ENCODE measurements around the gene CERK.

The CERK gene

DNA sequence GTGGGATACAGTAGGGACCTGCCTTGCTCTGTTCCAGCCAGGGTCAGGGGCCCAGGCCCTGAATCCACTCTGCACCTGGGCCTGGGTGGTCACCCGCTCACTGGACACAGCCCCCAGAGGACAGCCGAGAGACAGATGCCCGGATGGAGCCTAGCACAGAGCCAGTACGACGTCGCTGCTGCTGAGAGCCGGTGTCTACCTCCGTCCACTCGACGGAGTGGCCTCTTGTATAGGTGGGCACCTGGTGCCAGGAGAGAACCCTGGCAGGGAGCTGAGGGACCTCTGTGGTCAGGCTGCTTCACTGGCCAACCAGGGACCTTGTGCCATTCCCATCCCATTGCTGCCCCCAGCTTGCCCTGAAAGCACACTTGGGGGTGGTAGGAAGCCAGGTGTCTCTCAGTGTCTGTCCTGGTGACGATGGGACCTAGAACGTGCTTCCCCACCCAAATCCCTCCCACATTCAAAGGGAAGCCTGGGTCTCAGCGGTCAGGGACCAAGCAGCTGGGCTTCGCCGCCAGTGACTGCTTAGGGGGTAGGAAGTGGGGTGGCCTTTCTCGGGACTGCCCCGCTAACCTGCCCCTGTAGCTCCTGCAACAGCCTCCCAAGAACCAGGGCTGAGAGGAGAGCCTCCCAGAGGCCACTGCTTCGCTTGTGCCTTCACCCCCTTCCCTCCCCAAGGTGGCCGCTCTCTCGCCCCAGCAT, 10.3 kb upstream of the CERK start:
- DNase-seq: no peak

GRCh38 chr22:46747646-46748045, 9.6 kb upstream of the CERK start:
- DNase-seq: no peak

GRCh38 chr22:46746620-46747019, 8.6 kb upstream of the CERK start:
- DNase-seq: no peak

- no peak for DNase-seq
Measured at GRCh38 chr22:46746192-46746591, 8.1 kb upstream of the CERK start.

GRCh38 chr22:46744581-46744980, 6.5 kb upstream of the CERK start:
- no peak for DNase-seq

DNA sequence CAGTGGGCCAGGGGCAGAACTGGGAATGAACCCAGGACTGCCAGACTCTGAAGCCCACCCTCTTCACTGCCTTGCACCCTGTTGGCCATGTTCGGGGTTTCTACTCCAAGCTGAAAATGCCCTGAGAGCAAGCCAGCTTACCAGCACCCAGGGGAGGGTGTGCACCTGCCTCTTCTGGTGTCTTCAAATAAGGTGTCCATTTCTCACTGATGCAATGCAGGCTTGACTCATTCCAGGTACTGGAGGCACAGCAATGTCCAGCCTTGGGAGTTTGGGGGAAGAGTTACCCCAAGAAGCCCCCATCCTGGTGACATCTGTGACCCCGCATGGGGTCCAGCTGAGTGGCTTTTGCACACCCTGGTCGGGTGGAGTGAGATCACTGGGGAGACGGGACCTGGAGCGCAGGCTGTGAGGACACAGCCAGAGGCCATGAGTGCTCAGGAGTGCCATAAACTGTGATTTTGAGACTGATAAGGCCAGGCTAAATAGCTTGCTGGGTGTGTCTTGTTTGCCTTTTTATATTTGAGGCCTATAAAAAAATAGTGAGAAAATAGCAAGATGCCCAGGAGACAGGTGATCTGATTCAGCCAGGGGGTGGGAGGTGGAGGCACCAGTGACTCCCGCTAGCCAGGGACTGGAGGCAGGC, 4.6 kb upstream of the CERK start:
- DNase-seq: no peak

DNA sequence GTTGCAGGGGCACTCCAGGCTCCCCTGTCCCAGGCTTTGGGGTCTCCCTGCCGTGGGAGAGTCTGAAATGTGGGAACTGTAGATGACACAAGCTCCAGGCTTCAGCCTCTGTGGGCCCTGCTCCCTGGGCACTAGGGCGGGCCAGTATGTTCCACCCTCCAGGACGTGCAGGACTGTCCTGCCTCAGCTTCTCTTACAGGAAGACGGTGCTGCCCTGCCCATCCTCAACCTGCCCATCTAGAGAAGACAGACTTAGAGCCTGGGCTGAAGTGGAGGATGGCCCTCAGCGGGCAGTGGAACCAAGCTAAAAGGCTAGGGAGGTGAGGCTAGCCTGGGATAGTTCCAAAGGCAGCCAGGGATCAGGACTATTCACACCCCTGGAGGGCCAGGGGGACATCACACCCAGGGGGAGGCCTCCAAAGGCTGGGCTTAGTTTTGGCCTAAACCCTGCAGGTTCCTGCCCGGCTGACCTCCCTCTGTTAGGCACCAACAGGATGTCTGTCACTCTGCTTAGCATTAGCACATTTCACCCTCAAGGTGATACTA, 4.0 kb upstream of the CERK start:
- DNase-seq: no peak

GRCh38 chr22:46740910-46741780, 3.1 kb upstream of the CERK start:
- no peak for DNase-seq

DNA sequence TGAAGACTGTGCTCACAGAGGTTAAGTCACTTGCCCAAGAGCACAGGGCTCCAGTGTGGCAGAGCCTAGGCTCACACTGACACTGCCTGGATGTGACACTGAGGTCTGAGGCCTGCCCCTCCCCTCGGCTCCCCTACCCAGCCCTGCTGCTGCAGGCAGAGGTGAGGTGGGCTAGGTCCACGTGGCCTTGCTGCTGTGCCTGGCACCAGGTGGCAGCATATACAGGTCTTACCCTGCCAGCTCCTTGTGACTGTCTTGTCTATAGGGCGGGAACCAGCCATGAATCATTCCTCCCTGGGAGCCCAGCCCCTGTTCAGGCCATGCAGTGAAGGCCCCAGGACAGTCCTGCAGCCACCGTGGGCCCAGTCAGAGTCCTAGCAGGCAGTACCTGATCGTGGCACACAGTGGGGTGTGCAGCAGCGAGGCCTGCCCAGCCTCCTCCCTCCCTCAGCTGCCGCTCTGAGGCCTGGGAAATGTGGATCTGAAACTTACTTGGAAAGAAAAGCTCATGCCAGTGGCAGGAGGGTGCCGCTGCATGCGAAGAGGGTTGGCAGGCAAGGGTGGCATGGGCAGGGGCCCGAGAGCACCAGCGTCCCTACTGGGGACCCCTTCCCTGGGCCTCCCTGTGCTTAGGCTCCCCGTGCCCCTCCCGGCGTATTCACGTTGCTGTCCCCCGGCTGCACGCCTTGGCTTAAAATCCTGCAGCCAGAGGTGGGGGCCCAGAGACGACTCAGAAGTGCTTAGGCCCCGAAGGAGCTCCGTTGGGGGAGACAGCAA, 1.2 kb upstream of the CERK start:
- DNase-seq: peak; percentile 32

- no peak for DNase-seq
Measured at GRCh38 chr22:46738647-46739093, 618 bp upstream of the CERK start.

GRCh38 chr22:46737105-46737975, 712 bp downstream of the CERK start:
- peak; percentile 19 for DNase-seq

GRCh38 chr22:46736705-46737104, 1.3 kb downstream of the CERK start:
- DNase-seq: no peak

DNA sequence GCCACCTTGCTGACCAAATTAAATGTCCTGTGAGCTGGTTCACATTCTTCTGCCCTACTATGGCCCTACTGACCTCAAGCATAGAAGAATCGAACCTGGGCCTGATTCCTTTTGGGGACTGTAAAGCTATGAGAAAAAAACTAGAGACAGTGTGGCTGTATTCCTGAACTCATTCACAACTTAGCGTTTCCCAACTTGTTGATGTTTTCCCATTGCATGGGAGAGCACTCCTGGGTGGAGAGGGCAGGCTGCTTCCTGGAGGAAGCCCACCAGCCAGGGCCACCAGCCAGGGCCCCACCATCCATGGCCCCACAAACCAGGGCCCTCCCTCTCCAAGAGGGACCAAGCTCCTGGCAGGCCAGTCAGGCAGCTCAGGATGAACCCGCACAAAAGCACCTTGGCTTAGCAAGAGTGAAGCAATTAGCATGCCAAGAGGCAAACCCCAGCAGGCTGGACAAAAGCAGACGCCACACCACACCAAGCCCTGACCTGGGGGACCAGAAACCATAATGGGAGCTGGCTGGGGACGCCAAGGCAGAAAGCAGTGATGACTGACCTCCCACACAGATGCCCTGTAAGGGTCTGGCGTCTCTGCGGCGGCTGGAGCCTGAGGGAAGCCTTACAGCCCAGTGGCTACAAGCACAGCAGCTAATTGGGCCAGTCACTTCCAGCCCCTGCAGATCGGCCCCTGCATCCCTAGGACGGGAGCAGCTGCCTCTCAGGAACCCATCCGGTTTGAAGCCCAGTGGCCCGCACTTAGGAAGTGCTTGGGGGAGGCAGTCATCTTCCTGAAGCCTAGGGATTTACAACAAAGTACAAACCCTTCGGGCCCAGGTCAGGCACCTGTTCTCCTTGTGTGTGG, 2.1 kb downstream of the CERK start:
- DNase-seq: no peak

GRCh38 chr22:46734830-46735453, 3.1 kb downstream of the CERK start:
- no peak for DNase-seq

DNA sequence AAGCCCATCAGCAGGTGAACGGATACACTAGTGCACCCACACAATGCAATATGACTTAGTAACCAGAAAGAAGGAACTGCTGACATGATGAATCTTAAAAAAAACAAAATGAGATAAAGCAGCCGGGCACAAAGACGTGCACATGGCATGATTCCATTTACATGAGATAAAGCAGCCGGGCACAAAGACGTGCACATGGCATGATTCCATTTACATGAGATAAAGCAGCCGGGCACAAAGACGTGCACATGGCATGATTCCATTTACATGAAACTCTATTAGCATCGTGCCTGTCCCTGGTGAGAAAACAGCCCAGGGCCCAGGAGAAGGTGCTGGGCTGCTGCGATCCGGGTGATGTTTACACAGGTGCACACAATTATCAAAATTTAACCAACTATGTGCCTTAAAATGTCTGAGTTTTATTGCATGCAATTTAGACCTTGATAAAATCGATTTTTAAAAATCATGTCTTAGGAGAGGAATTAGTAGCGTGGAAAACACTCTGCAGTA, 3.8 kb downstream of the CERK start:
- peak; percentile 18 for DNase-seq

- DNase-seq: no peak
Measured at GRCh38 chr22:46732513-46732912, 5.5 kb downstream of the CERK start.

DNA sequence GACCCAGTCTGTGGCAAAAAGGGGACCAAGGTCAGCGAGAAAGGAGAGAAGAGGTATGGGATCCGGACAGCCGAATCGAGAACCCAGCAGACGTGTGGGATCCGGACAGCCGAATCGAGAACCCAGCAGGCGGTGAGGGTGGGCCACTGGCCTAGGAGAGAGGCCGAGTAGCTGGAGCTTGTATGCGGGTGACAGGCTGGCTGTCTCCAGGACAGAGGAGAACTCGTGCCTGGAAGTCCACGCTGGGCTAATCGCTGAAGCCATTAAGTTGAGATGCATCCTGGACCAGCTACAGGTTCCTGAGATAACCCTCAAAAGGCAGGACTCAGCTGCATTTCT, 6.0 kb downstream of the CERK start:
- DNase-seq: no peak

GRCh38 chr22:46731246-46732040, 6.6 kb downstream of the CERK start:
- no peak for DNase-seq

DNA sequence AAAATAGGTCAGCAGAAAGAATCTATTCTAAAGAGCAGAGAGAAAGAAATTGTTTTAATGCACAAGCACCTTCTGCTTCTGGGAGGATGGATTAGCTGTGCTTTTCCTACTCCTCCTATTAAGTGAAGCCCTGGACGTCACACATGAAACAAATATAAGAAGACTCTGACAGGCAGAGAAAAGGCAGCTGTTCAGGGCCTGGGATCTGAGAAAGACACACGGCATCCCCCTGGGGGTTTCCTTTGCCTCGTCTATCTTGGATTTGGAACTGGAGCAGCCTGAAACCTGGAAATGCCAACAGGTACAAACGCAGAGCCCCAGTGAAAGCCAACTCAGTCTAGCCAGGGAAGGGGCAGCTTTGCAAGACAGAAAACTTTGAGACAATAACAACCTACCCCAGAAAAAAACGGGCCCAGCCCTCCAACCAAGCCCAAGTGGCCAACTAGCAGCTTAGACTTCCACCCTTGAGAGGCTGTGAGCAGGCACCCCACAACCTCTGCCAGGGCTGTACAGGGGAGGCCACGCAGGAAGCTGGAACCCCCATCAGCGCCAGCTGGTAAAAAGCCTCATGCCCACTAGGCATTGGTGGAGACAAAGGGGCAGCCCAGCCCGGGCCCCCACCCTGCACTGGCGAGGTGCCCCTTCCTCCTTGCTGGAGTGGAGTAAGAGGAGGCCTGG, 7.3 kb downstream of the CERK start:
- no peak for DNase-seq

Measured in hematopoietic multipotent progenitor cell treated with erythropoietin and hydrocortisone succinate and interleukin-3 and kit ligand, for 8 days (in vitro differentiated cells).